GM23248 (cell line): Measurements from ENCODE around the gene CYP27C1.

ENCODE experiments used
- EZH2 ChIP-seq: fragments of 200-600 bp; sonication (generic); IDR thresholded peaks from 2 replicates; pipeline ENCODE4 v1.6.1; 2018; ENCODE audit warnings: antibody characterized with exemption, mild to moderate bottlenecking; ENCODE audit not compliant: insufficient read depth, poor library complexity, severe bottlenecking
- EZH2phosphoT487 ChIP-seq: fragments of 200-600 bp; sonication (generic); IDR thresholded peaks from 2 replicates; pipeline ENCODE4 v1.6.1; 2018; ENCODE audit warnings: antibody characterized with exemption, moderate library complexity, mild to moderate bottlenecking, low read depth; ENCODE audit not compliant: insufficient read depth

- TF ChIP-seq EZH2 (no peak), EZH2phosphoT487 (no peak)
These were observed 82.4 kb downstream of the CYP27C1 start for GRCh38 chr2:127137741-127138140.
